ENCODE results near the gene LHPP. TPM values are rescaled to one million over a fixed set of nuclear protein-coding genes. Genes with fewer than 3 reads are reported as not detected.

Gene LHPP
- total and polyA plus RNA-seq, 8 donors, result 8.5 to 48.7 (median 17.0) TPM

DNA sequence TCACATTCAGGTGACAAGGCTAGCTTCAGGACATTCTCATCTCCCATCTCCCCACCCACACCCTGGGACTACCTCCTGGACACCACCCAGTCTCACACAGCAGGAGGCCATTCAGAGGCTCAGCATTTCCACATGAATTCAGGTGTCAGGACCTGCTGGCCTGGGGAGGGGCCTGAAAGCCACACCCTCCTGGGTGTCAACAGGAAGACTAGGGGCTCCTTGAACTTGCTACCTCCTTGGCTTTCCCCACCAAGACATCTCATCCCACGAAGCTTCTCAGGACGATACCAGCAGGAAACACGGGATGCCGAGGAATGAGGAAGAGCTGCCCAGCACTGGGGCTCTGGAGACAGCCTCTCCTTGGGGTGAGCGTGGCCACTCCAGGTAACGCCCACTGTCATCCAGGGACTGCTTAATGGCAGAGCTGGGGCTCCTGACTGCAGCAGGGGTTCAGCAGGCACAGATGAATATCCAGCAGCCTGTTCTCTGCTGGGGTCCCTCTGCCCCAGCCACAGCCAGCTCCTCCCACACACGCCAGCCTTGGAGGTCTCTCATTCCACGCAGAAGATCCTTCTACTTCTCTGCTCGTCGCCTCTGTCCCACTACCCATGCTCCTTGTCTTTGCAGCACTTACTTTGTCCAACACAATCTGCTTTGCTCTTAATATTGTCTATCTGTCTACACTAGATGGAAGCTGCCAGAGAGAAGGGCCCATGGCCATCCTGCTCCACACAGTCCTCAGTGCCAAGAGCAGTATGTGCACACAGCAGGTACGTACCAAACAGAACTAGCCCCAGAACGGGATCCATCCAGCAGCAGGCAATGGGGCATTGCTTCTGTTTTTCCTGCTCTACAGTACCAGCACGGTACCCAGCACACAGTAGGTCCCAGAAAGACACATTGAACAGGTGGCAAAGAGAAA lies 193.8 kb downstream of the LHPP start:
- intact Hi-C loops (cut with DNase I; ENCODE audit: low total_unique reads), result no loop called here
- no peak for DNase-seq
- no peaks in the 10 kb centered on the region for H3K9me3 ChIP-seq

GRCh38 chr10:124656113-124656490 lies 194.5 kb downstream of the LHPP start:
- intact Hi-C loops (cut with DNase I; ENCODE audit: low total_unique reads), result no loop called here
- WGBS, 5 donors, result 96 to 98% (median 97%) methylated on average over 7 of the region's 7 CpGs
- TF ChIP-seq CTCF (IDR thresholded peaks at IDR 0.05) (no peak), POLR2A (IDR thresholded peaks at IDR 0.05) (no peak), POLR2AphosphoS5 (IDR thresholded peaks at IDR 0.05) (no peak), EP300 (IDR thresholded peaks at IDR 0.05) (no peak)
- Histone ChIP-seq H3K4me1 (peaks cover 38 to 91% (median 58%) of the 10 kb centered on the region in 4 donors), H3K27ac (peak overlapping the region in 1 of 5 donors; percentile 46), H3K4me3 (no peak overlapping the region), H3K9me3 (no peaks in the 10 kb centered on the region), H3K36me3 (peaks cover 0 to 10% (median 5%) of the 10 kb centered on the region in 4 donors), H3K27me3 (no peaks in the 10 kb centered on the region)
- no peak for DNase-seq

More for the DNA sequence above, 193.8 kb downstream of the LHPP start:
- peaks cover 38 to 96% (median 61%) of the 10 kb centered on the region in 4 donors for H3K4me1 ChIP-seq
- no peak overlapping the region for H3K4me3 ChIP-seq
- 85 to 91% (median 87%) methylated on average over 13 of the region's 13 CpGs for WGBS, 5 donors
- peak overlapping the region in 4 of 5 donors; percentile 41 to 72 (median 51) for H3K27ac ChIP-seq
- H3K27me3 ChIP-seq, result no peaks in the 10 kb centered on the region
- TF ChIP-seq POLR2AphosphoS5 (IDR thresholded peaks at IDR 0.05) (no peak), CTCF (IDR thresholded peaks at IDR 0.05) (no peak), POLR2A (IDR thresholded peaks at IDR 0.05) (no peak), EP300 (IDR thresholded peaks at IDR 0.05) (no peak)
- H3K36me3 ChIP-seq, result peaks cover 0 to 10% (median 5%) of the 10 kb centered on the region in 4 donors

DNA sequence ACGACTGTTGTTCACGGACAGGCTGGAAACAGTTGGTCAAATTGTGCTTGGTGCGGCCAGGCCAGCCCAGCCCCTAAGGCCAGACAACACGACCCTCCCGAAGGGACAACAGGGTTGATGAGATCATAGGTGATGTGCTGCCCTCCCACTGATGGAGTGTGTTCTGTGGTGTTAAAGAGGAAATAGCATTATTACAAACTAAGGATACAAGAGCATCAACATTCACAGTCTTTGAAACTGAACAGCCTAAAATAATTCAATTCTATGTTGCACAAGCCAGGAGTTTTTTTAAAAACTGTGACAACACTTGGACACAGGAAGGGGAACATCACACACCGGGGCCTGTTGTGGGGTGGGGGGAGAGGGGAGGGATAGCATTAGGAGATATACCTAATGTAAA lies 194.9 kb downstream of the LHPP start:
- H3K27me3 ChIP-seq, result no peaks in the 10 kb centered on the region
- intact Hi-C loops (cut with DNase I; ENCODE audit: low total_unique reads), result no loop called here
- no peak for DNase-seq
- H3K36me3 ChIP-seq, result peaks cover 0 to 10% (median 5%) of the 10 kb centered on the region in 4 donors
- H3K27ac ChIP-seq, result no peak overlapping the region
- H3K9me3 ChIP-seq, result no peaks in the 10 kb centered on the region
- H3K4me1 ChIP-seq, result peaks cover 38 to 87% (median 54%) of the 10 kb centered on the region in 4 donors
- H3K4me3 ChIP-seq, result no peak overlapping the region
- 75 to 91% (median 89%) methylated on average over 6 of the region's 6 CpGs for WGBS, 5 donors
- no peak for TF ChIP-seq EP300 (IDR thresholded peaks at IDR 0.05)
- no peak for TF ChIP-seq CTCF (IDR thresholded peaks at IDR 0.05)

DNA sequence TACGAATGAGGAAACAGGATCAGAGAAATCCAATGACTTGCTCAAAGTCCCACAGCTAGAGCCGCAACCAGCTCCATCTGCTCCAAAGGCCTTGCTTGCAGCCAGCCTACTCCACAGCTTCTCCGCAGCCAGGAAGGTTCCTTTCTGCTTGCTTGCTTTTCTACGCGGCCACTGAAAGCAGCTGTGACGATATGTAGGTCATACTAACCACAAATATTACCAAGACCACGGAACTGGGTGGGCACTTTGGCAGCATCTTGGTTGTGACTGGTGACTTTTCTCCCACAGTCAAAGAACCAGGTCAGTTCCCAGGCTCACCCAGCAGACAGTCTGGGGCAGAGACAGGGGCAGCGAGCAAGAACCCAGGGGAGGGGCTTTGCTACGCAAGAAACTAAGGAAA lies 196.2 kb downstream of the LHPP start:
- no peaks in the 10 kb centered on the region for H3K27me3 ChIP-seq
- no peaks in the 10 kb centered on the region for H3K9me3 ChIP-seq
- peaks cover 3 to 12% (median 7%) of the 10 kb centered on the region in 4 donors for H3K36me3 ChIP-seq
- intact Hi-C loops (cut with DNase I; ENCODE audit: low total_unique reads), result no loop called here
- peak overlapping the region; percentile 0 to 44 (median 13) for H3K27ac ChIP-seq
- DNase-seq, result peak in 1 of 2 donors; percentile 59
- 39 to 65% (median 53%) methylated on average over 9 of the region's 9 CpGs for WGBS, 5 donors
- TF ChIP-seq POLR2A (IDR thresholded peaks at IDR 0.05) (no peak), CTCF (IDR thresholded peaks at IDR 0.05) (no peak)
- no peak overlapping the region for H3K4me3 ChIP-seq
- H3K4me1 ChIP-seq, result peaks cover 30 to 74% (median 44%) of the 10 kb centered on the region in 4 donors
